Measurements from ENCODE around the gene ZNF790. TPM values are rescaled to one million over a fixed set of nuclear protein-coding genes. Genes with fewer than 3 reads are reported as not detected.

ZNF790 gene
- total and polyA plus RNA-seq, 2 of the 4 experiments (the other 2 are of a cell fraction): 0.97 to 4.3 TPM

DNA sequence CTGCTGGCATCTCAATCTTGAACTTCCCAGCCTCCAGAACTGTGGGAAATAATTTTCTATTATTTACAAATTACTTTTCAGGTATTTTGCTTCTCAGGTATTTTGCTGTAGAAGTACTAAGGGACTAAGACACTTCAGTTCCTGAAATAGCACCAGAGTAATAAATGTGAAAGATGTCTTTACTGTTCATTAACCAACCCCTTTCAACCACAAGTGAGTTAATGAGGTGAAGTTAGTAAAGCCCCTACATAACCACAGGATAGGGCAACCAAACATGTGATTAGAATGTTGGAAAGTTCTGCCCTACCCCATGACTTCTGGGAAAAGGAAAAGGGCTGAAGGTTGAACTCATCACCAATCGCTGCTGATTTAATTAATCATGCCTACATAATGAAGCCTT is 9.8 kb upstream of the ZNF790 start:
- 0 out of 2 replicates have a peak, but pooled peaks cover 2% of the 10 kb centered on the region for H3K4me1 ChIP-seq (ENCODE audit: control insufficient read depth, insufficient read depth, low read length)
- no peak overlapping the region for H3K4ac ChIP-seq (ENCODE audit: low read depth, low read length)
- H3K18ac ChIP-seq (ENCODE audit: low read depth, low read length): no peak overlapping the region
- H2BK5ac ChIP-seq (ENCODE audit: low read depth, low read length, poor library complexity, severe bottlenecking): no peak overlapping the region
- H3K4me2 ChIP-seq (ENCODE audit: low read depth, low read length): no peak overlapping the region
- POLR2A ChIA-PET (ENCODE audit: unreplicated experiment): no interaction called here
- no peak overlapping the region for H3K27ac ChIP-seq (ENCODE audit: insufficient read depth, low read length)
- peaks cover 4% of the 10 kb centered on the region for H3K36me3 ChIP-seq (ENCODE audit: control insufficient read depth, insufficient read depth, low read length)
- no TSS peak for BruUV-seq (replicated peaks)
- H4K20me1 ChIP-seq (ENCODE audit: insufficient read depth, low read length): no peaks in the 10 kb centered on the region
- H2BK15ac ChIP-seq (ENCODE audit: low read depth, low read length): no peak overlapping the region
- H3K9ac ChIP-seq (ENCODE audit: low read depth, low read length): no peak overlapping the region
- H2BK120ac ChIP-seq (ENCODE audit: low read depth, low read length): no peak overlapping the region
- peaks cover 9 to 22% of the 10 kb centered on the region in 2 experiments for H3K79me1 ChIP-seq (ENCODE audit: low read depth in 1 of 2, low read length in 2 of 2)
- no peak overlapping the region for H3K14ac ChIP-seq (replicated peaks; ENCODE audit: low read depth, low read length)
- WGBS, 2 experiments (ENCODE audit: extremely low coverage in 2 of 2, insufficient read length in 1 of 2): no CpG with 5 or more reads among the region's 1 CpG
- H3K27me3 ChIP-seq (ENCODE audit: control insufficient read depth, insufficient read depth, low read length): no peaks in the 10 kb centered on the region
- peaks cover 6% of the 10 kb centered on the region for H3K9me1 ChIP-seq (ENCODE audit: insufficient read depth, low read length)
- TF ChIP-seq MAZ (IDR thresholded peaks at IDR 0.05; ENCODE audit: borderline replicate concordance, low read depth, low read length) (no peak), MXI1 (IDR thresholded peaks at IDR 0.05; ENCODE audit: borderline replicate concordance, low read depth, low read length) (no peak), BHLHE40 (IDR thresholded peaks at IDR 0.05; ENCODE audit: low read depth, low read length) (no peak), RFX5 (IDR thresholded peaks at IDR 0.05; ENCODE audit: low read depth, low read length) (no peak), NFE2L2 (IDR thresholded peaks at IDR 0.05; ENCODE audit: low read depth, low read length) (no peak), POLR2A (IDR thresholded peaks at IDR 0.05; ENCODE audit: low read depth, low read length) (no peak), MAFK (IDR thresholded peaks at IDR 0.05; ENCODE audit: low read depth, low read length) (no peak), CEBPB (IDR thresholded peaks at IDR 0.05; ENCODE audit: low read depth, low read length) (no peak), FOS (IDR thresholded peaks at IDR 0.05; ENCODE audit: low read depth, low read length) (no peak), SMC3 (IDR thresholded peaks at IDR 0.05; ENCODE audit: low read depth, low read length) (no peak), RAD21 (IDR thresholded peaks at IDR 0.05; ENCODE audit: low read length) (no peak), RCOR1 (IDR thresholded peaks at IDR 0.05; ENCODE audit: insufficient replicate concordance, low read length) (no peak), CHD1 (IDR thresholded peaks at IDR 0.05; ENCODE audit: low read depth, low read length) (no peak)
- TF ChIP-seq, protein P1, sequence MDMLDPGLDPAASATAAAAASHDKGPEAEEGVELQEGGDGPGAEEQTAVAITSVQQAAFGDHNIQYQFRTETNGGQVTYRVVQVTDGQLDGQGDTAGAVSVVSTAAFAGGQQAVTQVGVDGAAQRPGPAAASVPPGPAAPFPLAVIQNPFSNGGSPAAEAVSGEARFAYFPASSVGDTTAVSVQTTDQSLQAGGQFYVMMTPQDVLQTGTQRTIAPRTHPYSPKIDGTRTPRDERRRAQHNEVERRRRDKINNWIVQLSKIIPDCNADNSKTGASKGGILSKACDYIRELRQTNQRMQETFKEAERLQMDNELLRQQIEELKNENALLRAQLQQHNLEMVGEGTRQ (IDR thresholded peaks at IDR 0.05; ENCODE audit: low read depth, low read length): no peak
- TF ChIP-seq, protein P2, sequence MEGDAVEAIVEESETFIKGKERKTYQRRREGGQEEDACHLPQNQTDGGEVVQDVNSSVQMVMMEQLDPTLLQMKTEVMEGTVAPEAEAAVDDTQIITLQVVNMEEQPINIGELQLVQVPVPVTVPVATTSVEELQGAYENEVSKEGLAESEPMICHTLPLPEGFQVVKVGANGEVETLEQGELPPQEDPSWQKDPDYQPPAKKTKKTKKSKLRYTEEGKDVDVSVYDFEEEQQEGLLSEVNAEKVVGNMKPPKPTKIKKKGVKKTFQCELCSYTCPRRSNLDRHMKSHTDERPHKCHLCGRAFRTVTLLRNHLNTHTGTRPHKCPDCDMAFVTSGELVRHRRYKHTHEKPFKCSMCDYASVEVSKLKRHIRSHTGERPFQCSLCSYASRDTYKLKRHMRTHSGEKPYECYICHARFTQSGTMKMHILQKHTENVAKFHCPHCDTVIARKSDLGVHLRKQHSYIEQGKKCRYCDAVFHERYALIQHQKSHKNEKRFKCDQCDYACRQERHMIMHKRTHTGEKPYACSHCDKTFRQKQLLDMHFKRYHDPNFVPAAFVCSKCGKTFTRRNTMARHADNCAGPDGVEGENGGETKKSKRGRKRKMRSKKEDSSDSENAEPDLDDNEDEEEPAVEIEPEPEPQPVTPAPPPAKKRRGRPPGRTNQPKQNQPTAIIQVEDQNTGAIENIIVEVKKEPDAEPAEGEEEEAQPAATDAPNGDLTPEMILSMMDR (conservative IDR thresholded peaks at IDR 0.05; ENCODE audit: low read depth, low read length): no peak
- TF ChIP-seq, protein P3, sequence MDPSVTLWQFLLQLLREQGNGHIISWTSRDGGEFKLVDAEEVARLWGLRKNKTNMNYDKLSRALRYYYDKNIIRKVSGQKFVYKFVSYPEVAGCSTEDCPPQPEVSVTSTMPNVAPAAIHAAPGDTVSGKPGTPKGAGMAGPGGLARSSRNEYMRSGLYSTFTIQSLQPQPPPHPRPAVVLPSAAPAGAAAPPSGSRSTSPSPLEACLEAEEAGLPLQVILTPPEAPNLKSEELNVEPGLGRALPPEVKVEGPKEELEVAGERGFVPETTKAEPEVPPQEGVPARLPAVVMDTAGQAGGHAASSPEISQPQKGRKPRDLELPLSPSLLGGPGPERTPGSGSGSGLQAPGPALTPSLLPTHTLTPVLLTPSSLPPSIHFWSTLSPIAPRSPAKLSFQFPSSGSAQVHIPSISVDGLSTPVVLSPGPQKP (IDR thresholded peaks at IDR 0.05; ENCODE audit: borderline replicate concordance, low read depth, low read length): no peak
- H3K4me3 ChIP-seq (ENCODE audit: insufficient read depth, low read depth, low read length): no peak overlapping the region
- H3K23ac ChIP-seq (ENCODE audit: low read depth, low read length): no peak overlapping the region
- in situ Hi-C loops (cut with MboI; ENCODE audit: low sequenced_read_pairs) (no loop called here), dilution Hi-C loops (cut with HindIII; ENCODE audit: low sequenced_read_pairs, unreplicated experiment) (no loop called here), intact Hi-C loops (cut with micrococcal nuclease) (no loop called here)
- no peak overlapping the region for H2BK20ac ChIP-seq (ENCODE audit: low read depth, low read length)
- CTCF ChIA-PET: no interaction called here
- no peak overlapping the region for H4K91ac ChIP-seq (ENCODE audit: insufficient read depth, low read depth, low read length)
- ATAC-seq (ENCODE audit: low read depth) (no peak), DNase-seq (no peak)
- H3K9me3 ChIP-seq (ENCODE audit: control insufficient read depth, insufficient read depth, low read length): peaks cover 5% of the 10 kb centered on the region; the same call in 1 of the 2 replicates
- H3K56ac ChIP-seq (ENCODE audit: extremely low read depth, insufficient read depth, low read length): no peak overlapping the region
- H2AK9ac ChIP-seq (replicated peaks; ENCODE audit: low read depth, low read length, poor library complexity): no peak overlapping the region
- H4K5ac ChIP-seq (ENCODE audit: low read depth, low read length): no peak overlapping the region
- H2AK5ac ChIP-seq (ENCODE audit: low read depth, low read length): no peak overlapping the region
- H2AFZ ChIP-seq (replicated peaks; ENCODE audit: low read length, poor library complexity): no peak overlapping the region
- H4K8ac ChIP-seq (ENCODE audit: low read depth in 2 of 2, low read length in 2 of 2): no peak overlapping the region
